HG03039 (cell line): ENCODE results near the gene SLC2A10.

Experiments used
- ATAC-seq: cut with Tn5 transposase; IDR thresholded peaks from one replicate; pipeline ENCODE4 v1.9.1; 2021; ENCODE audit warnings: mild to moderate bottlenecking, moderate library complexity; ENCODE audit not compliant: unreplicated experiment

The SLC2A10 gene

DNA sequence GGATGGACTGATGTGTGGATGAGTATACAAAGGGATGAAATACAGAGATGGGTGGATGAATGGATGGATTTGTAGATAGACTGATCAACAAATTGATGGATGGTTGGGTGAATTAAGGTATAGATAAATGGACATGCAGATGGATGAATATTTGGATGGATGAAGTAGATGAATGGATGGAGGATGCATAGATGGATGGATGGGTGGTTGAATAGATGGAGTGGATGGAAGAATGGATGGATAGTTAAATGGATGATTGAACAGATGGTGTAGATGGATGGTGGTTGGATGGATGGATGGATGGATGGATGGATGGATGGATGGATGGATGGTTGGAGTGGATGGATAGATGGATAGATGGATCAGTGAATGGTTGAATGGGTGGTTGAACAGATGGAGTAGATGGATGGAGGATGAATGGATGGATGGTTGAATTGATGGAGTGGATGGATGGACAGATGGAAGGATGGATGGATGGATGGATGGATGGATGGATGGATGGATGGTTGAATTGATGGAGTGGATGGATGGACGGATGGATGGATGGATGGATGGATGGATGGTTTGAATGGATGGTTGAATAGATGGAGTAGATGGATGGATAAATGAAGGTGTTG lies 15.0 kb downstream of the SLC2A10 start:
- no peak for ATAC-seq

DNA sequence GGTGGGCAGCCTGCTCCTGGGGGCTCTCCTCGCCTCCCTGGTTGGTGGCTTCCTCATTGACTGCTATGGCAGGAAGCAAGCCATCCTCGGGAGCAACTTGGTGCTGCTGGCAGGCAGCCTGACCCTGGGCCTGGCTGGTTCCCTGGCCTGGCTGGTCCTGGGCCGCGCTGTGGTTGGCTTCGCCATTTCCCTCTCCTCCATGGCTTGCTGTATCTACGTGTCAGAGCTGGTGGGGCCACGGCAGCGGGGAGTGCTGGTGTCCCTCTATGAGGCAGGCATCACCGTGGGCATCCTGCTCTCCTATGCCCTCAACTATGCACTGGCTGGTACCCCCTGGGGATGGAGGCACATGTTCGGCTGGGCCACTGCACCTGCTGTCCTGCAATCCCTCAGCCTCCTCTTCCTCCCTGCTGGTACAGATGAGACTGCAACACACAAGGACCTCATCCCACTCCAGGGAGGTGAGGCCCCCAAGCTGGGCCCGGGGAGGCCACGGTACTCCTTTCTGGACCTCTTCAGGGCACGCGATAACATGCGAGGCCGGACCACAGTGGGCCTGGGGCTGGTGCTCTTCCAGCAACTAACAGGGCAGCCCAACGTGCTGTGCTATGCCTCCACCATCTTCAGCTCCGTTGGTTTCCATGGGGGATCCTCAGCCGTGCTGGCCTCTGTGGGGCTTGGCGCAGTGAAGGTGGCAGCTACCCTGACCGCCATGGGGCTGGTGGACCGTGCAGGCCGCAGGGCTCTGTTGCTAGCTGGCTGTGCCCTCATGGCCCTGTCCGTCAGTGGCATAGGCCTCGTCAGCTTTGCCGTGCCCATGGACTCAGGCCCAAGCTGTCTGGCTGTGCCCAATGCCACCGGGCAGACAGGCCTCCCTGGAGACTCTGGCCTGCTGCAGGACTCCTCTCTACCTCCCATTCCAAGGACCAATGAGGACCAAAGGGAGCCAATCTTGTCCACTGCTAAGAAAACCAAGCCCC lies 16.0 kb downstream of the SLC2A10 start:
- ATAC-seq, result no peak

DNA sequence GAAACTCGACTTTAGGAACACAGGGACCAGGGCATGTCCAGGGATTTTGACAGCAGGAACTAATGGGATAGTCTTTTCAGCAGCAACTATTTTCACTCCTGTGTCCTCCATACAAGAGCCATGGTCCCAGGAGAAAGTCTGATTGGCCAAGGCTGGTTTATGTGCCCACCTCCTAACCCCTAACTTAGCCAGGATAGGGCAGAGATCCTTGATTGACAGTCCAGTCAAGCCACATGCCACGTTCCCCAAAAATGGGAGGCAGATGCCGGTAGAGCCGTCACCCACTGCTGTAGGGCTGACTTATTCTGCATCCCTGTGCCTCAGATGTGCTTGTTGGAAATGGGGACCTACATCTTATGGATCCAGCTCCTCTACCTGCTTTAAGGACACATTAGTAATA lies 22.3 kb downstream of the SLC2A10 start:
- ATAC-seq, result no peak

DNA sequence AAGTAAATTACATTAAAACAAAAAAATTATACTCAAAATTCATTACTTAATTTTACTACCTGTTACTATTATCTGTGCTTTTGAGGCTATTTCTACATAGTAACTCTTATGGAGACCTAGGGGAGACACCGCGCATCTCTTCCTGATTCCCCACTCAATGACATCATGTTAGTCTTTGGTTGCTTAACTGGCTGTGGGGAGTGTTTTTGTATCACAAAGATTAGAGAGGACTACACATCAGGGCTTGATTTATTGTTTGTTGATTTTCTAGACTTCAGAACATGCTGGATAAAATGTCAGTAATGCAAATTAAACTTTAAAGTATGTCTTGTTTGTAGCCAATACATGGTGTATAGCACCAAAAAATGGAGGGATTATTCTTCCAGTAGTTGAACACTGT lies 26.0 kb downstream of the SLC2A10 start:
- no peak for ATAC-seq

DNA sequence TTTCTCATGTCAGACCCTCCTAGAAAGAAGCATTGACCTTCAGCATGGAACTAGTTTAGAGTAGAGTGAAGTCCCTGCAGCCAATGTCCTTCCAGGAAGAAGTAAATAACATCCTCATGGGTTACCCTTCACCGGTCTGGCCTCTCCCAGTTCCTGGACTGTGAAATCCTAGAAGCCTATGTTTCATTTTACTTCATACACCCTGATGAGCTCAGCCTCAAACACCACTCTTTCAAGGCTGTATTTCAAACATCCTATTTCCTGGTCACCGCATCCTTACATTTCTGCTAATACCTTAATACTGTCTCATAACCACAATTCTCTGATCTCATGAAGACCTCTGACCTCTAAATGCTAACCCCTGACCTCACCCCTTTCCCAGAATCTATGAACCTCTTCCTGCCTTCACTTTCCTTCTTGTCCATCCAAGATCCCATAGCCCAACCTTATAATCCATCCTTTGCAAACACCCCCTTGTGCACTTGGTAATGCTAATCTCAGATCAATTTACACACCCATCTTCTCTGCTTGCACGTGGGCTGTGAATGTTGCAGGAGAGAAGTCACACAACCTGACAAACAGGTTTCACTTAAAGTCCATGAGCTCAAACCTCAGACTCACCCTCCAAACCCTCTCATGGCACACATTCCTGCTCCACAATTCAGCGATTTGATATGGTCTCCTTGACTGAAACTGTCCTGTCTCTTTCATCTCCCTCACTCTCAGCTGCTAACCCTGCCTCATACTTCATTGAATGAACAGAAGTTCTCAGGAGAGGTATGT lies 30.2 kb downstream of the SLC2A10 start:
- no peak for ATAC-seq

DNA sequence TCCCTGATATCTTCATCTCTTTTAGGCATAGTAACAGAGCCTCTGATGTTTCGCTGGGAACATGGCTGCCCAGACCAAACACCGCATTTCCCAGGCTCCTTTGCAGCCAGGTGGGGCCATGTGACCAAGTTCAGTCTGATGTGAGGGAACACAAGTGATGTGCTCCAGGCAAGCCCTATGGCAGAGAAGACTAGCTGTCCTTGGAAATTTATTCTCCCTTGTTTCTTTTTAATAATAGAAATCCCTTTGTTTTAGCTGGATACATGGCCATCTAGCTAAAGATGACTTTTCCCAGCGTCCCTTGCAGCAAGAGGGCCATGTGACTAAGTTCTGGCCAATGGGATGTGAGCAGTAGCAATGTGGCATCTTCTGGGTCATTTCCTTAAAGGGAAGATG lies 30.8 kb downstream of the SLC2A10 start:
- ATAC-seq, result no peak

DNA sequence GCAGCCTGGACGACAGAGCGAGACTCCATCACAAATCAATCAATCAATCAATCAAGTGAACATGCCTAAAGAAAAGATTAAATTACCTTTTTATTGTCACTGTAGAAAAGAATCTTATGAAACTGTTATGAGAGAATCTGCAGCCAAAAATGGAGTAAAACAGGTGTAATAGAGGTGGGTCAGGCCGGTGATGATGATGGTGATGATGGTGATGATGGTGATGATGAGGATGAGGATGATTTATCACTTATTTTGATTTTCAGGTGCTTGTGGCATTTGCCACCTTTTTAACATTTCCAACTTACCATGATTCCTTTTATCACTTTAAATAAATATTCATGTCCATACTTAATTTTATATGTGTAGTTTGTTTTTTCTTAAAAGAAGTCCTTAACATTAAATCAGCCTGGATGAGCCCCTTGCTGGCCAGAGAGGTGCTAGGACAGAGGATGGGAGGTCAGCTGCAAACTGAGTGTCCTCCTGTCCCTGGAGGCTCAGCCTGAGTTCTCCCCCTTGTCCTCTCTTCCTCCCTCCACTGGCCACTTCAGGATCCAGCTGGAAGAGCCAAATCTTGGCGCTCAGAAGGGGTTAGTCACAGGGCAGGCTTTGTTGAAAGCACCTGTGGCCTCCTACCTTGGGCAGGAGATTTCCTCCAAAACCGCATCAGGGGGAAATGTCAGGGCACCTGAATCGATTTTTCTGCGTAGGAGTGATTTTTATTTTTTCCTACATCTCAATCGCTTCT lies 32.6 kb downstream of the SLC2A10 start:
- ATAC-seq, result no peak

DNA sequence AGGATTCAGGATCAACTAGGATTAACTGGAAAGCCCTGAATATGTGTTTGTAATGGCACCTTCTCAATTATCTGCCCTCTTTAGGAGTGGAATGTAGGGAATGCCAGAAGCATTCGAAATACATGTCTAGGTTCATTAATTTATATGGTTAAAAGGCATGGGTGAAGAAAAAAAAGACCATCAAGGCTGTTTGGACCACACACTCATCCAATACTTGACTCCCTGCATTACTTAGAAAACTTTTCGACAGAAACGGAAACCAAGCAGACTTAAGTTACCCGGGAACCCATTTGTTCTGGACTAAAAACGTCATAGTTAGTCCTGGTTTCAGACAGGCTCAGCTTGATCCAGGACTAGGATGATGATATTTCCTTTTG lies 33.2 kb downstream of the SLC2A10 start:
- ATAC-seq, result no peak

DNA sequence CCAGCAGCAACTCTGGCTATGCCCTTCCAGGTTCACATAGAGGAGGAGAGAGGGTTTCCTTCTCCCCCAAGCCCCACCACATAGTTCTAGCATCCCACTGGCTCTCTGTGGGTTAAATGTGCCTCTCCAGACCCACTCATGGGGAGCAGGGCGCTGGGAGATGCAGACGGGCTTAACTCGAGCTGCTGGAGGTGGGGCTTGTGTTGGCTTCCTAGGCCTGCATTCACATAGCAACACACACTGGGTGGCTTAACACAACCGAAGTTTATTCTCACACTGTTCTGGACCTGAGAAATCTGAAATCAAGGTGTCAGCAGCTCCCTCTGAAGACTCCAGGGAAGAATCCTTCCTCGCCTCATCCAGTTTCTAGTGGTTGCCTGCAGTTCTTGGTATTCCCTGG lies 33.6 kb downstream of the SLC2A10 start:
- no peak for ATAC-seq

DNA sequence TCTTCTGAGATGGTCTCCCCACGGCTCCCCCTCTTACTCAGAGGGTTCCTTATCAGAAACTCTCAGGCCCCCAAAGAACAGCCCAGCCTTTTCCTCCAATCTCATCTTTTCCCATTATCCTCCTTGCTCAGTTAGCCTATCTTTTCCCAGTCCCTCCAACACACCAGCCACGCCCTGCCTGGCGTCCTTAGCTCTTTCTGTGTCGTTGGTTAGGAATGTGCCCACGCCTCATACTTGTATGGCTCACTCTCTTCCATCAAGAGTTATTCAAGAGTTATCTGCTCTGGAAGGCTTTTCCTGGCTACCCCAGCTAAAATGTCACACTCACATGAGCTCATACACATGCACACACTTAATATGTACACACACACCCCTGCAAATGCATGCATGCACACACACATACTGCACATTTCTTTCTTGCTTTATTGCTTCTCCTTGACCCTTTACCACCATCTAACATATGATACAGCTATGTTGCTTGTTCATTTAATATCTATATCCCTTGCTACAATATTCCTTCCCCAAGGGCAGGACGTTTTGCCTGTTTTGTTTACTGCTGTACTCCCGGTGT lies 37.6 kb downstream of the SLC2A10 start:
- no peak for ATAC-seq

DNA sequence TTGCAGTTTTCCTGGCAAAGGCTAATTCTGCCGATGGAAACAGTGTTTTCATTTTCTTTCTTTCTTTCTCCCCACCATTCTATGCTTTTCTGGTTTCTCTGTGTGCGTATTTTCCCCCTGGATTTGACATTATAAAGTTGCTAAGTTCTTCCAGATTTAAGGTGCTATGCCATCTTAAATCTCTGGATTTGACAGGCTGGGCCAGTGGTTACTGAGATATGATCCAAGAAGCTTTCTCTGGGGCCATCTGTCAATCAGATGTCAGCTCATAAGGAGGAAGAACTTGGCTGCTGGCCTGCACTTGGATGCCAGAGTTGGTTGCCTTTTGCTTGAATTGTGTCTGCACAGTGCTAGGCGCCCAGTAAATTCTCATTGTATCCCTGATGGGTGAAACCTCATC lies 39.7 kb downstream of the SLC2A10 start:
- no peak for ATAC-seq

DNA sequence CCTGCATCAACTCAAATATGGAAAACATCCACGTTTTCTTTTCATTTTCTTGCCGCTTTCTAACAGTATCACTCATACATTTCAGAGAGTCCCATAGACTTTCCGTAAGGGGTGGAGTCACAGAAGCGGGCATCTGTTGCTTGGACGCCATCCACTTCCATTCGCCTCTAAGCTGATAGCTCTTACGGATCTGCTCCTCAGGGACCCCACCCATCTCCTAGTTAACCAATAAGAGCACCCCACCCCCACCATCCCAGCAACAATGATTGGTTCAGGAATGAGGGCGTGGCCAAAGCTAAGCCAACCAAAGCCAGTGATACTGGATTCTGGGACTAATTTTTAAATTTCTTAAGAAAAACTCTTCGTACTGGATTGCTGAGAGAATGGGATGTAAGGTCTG lies 42.4 kb downstream of the SLC2A10 start:
- ATAC-seq, result no peak

DNA sequence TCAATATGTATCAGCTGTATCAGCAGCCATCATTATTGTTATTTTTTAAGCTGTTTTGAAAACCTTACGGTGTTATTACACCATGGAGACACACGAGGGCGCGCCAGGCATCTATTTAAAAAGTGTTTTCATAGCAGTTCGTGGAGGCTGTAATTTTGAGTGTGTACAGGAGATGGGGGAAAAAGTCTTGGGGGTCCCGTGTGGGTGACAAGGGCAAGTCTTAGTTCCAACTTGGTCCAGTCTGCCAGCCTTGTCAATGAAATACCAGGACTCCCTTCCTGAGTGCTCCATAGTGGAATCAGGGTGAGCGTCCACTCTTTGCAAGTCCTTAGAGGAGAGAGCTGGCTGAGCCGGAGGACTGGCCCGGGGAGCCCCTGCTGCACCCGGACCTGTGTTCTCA lies 43.3 kb downstream of the SLC2A10 start:
- ATAC-seq, result no peak

DNA sequence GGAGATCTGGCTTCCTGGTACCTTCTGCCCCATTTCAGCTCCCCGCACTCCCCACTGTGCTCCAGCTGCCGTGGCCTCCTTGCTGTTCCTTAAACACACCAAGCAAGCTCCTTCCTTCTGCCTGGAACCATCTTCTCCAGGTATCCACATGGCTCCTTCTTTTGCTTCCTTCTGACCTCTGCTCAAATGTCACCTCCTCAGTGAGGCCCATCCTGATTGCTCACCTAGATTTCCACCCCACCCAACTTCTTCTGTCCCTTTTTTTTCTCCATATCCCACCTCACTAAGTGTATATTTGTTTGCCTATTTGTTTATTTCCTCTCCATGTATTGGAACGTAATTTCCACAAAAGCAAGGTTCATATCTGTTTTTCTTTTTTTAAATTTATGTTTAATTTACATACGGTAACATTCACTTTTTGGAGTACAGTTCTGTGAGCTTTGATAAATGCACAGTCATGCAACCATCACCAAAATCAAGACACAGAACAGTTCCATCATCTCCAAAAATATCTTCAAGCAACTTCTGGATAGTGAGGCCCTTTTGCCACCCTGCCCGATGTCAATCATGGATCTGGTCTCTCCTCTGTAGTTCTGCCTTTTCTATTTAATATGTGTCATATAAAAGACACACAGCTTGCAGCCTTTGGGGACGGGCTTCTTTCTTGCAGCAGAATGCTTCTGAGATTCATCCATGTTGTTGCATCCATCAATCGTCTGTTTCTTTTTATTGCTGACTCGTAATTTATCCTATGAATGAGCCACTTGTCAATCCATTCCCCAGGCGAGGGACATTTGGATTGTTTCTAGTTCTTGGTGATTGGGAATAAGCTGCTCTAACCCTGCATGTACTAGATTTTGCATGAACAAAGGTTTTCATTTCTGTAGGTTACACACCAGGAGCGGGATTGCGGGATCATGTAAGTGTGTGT lies 46.3 kb downstream of the SLC2A10 start:
- ATAC-seq, result no peak

DNA sequence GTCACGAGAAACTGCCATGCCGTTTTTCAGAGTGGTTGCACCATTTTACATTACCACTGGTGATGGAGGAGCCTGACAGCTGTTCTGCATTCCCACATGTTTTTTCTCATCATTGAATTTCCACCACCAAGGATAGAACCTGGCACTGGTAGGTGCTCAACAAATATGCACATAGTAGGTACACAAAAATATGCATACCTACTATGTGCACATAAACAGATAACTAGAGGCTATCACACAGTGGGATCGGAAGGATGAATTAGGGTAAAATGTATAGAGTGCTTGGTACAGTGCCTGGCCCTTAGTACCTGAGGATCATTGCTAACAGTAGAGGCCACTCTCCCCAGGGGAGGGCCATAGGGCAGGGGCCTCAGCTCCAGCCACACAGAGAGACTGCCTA lies 47.0 kb downstream of the SLC2A10 start:
- no peak for ATAC-seq

DNA sequence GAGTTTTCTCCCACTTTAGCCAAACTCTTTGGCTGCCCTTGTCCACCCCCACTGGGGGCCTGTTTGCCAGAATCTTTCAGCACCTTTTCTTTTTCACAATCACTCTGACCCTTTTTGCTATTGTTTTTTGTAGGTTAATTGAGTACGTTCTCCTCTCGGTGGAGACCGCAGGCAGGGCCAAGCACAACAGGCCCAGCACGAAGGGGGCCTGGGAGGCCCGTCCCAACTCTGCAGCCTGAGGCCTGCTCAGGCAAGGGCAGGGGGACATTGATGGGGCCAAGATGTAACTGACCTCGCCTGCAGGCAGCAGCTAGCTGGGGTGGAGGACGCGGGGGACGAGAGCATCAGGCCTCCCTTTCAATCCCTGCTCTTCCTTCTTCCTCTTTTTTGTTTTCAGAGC lies 47.7 kb downstream of the SLC2A10 start:
- ATAC-seq, result no peak

DNA sequence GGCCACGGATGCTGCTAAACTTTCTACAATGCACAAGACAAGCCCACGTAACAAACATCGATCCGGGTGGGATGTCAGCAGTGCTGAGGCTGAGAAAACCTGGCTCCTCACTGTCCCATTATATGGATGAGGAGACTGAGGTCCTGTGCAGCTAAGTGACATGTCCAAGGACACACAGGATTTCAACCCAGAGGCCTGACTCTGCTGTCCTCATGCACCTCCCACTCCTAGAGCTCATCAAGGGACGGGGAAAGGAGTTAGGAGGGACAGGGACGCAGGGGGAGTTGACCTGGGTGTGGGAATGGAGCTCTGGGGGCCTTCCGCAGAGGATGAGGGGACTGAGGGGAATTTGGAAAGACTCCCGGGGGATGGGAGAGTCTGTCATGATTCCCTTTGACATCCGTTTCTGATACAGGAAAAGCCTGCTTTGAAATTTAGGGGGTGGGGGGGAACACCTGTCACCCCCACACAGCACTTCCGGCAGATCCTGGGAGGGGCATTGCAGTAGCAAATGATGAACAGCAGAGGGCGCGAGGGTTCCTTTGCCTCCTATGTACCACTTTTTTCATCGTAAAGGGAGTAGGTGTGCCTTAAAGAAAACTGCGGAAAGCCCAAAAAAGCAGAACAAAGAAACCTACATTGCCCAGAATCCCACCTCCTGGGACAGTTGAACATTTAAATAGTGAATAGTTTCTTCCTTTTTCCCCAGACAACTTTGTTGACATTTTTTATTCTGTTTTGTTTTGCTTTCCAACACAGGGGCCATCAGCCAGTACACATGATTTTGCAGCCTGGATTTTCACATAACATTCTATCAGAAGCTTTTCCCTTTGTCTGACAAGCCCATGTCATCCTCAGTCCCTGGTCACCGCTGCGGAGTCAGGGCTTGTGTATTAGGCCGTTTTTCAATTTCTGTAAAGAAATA lies 48.6 kb downstream of the SLC2A10 start:
- no peak for ATAC-seq

DNA sequence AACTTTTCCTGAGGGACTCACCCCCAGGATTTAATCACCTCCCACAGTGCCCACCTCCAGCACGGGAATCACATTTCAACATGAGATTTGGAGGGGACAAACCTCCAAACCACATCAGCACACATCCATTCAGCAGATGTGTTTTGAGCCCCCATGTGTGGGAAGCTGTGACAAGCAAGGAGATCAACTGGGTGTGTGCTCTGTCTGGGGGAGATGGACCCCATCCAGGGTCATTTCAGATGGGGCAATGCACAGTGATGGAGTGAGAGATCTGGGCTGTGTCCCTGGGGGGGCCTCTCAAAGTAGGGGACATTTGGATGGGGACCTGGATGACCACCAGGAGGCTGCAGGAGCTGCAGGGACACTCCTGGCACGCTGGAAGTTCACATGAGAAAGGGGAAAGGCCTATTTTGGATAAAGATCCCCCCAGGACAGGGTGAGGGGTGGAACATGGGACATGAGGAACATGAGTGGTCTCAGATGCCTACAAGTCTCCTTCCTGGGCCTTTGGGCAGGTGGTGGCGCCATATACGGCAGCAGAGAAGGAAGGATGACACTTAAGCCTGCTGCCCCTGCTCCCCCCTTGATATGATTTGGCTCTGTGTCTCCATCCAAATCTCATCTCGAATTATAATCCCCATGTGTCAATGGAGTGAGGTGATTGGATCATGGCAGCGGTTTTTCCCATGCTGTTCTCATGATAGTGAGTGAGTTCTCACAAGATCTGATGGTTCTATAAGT lies 49.6 kb downstream of the SLC2A10 start:
- no peak for ATAC-seq
